Measurements from ENCODE around the gene FSTL3. TPM values are rescaled to one million over a fixed set of nuclear protein-coding genes. Genes with fewer than 3 reads are reported as not detected.

FSTL3 gene
- total RNA-seq, 4 donors from 2014 or later, result 120 to 212 (median 152) TPM

DNA sequence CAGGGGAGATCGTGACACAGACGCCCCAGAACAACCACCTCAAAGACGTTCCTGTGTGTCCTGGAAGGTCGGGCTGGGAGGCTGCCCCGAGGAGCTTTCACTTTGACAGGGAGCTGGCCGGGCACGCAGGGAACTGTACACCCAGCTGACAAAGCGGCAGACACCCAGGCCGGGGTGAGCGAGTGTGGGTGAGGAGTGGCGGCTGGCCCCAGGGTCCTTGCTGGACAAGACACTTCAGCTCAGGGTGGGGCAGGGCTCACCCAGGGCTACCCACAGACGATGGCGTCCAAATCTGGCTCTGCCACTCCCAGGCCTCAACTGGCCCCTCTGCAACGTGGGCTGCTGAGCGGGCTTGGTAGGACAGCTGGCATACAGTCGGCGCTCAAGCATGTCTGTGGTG, 34.5 kb upstream of the FSTL3 start:
- TF ChIP-seq, protein P1, sequence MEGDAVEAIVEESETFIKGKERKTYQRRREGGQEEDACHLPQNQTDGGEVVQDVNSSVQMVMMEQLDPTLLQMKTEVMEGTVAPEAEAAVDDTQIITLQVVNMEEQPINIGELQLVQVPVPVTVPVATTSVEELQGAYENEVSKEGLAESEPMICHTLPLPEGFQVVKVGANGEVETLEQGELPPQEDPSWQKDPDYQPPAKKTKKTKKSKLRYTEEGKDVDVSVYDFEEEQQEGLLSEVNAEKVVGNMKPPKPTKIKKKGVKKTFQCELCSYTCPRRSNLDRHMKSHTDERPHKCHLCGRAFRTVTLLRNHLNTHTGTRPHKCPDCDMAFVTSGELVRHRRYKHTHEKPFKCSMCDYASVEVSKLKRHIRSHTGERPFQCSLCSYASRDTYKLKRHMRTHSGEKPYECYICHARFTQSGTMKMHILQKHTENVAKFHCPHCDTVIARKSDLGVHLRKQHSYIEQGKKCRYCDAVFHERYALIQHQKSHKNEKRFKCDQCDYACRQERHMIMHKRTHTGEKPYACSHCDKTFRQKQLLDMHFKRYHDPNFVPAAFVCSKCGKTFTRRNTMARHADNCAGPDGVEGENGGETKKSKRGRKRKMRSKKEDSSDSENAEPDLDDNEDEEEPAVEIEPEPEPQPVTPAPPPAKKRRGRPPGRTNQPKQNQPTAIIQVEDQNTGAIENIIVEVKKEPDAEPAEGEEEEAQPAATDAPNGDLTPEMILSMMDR (IDR thresholded peaks at IDR 0.05), result no peak
- no peak for ATAC-seq (ENCODE audit: low FRiP score)

DNA sequence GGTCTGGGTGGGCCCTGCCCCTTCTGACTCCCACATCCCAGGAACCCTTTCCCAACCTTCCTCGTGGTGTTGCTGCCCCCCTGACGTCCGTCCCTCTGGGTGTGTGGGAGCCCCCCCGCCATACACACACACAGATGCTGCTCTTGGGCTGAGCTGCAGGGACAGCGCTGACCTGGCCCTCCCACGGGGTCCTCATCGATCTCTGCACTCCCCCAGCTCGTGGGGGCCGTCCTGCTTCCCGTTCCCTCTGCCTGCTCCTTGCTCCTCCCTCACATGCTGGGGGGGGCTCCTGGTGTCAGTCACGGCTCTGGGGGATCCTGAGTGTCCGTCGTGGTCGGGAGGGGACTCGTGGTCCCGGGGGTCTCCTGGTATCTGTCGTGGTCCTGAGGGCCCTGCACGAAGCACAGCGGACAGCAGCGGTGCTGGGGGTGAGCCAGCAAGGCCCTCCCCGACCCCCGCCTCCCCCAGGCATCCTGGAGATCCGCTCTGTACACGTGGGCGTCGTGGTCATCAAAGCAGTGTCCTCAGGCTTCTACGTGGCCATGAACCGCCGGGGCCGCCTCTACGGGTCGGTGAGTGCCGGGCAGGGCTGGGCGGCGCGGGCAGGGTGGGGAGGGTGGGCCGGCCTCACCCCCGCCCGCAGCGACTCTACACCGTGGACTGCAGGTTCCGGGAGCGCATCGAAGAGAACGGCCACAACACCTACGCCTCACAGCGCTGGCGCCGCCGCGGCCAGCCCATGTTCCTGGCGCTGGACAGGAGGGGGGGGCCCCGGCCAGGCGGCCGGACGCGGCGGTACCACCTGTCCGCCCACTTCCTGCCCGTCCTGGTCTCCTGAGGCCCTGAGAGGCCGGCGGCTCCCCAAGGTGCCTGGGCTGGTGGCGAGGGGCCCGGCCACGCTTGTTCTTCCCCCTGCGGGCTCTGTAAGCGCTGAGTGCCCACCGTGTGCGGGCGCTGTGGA, 33.1 kb upstream of the FSTL3 start:
- DNase-seq (ENCODE audit: low spot score) (no peak), ATAC-seq (ENCODE audit: low FRiP score) (no peak)
- TF ChIP-seq, protein P1 (IDR thresholded peaks at IDR 0.05), result no peak

More for the DNA sequence above, 34.5 kb upstream of the FSTL3 start:
- no peak for DNase-seq (ENCODE audit: low spot score)

DNA sequence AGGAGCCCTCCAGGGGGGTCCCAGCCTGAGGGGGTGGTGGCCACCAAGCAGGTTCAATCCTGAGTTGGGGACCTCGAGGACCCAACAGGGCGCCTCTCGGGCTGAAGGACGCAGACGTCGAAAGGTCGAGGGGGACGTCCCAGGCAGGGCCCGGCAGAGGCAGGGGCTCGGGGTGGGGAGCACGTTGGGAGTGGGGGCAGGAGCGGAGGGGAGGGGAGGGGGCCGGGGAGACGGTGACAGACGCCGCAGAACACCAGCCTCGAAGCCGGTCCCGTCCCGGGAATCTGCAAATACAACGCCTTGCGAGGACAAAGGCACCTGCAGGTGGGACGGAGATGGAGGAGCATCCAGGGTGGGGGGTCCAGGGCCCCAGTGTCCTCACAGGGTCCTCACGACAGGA, 32.5 kb upstream of the FSTL3 start:
- DNase-seq (ENCODE audit: low spot score), result no peak
- no peak for ATAC-seq (ENCODE audit: low FRiP score)
- TF ChIP-seq, protein P1 (IDR thresholded peaks at IDR 0.05), result no peak

DNA sequence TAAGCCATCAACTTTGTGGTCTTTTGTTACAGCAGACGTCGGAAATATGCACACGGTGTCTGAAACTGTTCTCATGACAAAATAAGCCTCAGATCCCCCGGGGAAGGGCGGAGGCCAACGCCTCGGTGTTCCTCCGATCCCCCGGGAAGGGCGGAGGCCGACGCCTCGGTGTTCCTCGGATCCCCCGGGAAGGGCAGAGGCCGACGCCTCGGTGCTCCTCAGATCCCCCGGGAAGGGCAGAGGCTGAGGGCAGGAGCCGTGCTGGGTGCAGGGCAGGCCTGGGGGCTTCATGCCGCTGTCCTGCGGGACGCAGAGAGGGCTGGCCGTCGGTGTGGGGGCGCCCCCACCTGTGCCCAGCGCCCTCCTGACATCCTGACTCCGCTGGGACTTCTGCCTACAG, 31.8 kb upstream of the FSTL3 start:
- no peak for DNase-seq (ENCODE audit: low spot score)
- TF ChIP-seq, protein P1 (IDR thresholded peaks at IDR 0.05), result no peak
- ATAC-seq (ENCODE audit: low FRiP score), result no peak

DNA sequence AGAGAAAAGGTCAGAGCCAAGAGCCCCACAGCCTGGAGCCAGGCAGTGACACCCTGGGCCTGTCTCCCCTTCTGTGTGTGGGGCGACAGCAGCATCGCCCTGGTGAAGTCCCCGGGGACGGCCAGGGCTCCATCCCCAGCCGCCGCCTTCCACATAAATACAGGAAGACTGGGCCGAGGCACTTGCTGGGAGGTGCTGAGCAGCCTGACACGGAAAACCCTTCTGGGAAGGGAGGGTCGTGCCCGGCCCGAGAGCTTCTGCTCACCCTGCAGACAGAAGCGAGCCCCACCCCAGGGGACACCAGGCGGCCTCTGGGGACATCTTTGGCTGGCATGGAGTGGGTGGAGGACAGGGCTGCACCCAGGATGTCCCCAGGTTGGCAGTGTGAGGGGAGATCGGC, 31.4 kb upstream of the FSTL3 start:
- DNase-seq (ENCODE audit: low spot score) (no peak), ATAC-seq (ENCODE audit: low FRiP score) (no peak)
- TF ChIP-seq, protein P1 (IDR thresholded peaks at IDR 0.05), result no peak

DNA sequence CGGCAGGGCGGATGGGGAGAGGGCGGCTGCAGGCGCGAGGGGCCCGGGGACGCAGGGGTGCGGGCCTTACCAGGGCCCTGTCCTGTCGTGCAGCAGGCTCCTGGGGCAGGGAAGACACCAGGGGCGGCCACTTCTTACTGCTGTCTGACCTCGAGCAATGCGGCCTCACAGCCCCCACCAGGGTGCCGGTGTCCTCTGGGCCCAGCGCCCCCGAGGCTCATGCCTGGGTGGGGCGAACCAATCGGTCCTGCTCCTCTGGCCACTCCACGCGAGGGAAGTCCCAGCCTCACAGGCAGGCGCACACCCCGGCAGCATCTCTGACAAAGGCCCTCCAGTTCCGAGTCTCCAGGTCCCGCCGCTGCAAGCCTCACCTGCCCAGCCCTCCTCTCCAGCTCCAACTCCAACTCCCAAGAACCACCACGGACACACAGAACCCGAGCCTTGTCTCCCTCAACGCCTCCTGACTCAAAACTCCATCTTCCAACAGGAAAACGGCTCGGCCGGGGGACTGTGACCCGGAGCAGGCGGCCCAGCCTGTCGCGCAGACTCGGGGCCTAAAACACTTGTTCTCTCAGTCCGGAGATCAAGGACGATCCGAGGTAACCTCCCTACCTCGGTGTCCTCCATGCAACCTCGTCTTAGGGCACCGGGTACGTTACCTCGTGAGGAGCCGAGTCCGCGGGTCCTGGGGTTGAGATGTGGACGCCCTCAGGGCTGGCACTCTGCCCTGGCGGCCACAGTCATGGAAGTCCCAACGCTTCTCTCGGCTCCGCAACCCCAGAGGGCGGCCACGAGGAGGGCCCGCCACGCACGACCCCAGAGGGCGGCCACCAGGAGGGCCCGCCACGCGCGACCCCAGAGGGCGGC, 30.0 kb upstream of the FSTL3 start:
- DNase-seq (ENCODE audit: low spot score) (no peak), ATAC-seq (ENCODE audit: low FRiP score) (no peak)
- TF ChIP-seq, protein P1 (IDR thresholded peaks at IDR 0.05), result no peak
